Breast epithelium (tissue), 3 donors: ENCODE measurements around the gene C20orf141.

Source experiments
- CTCF ChIP-seq, 3 donors: fragments of 450-650 bp; IDR thresholded peaks; one replicate each; pipeline ENCODE4 v1.5.1; 2016 to 2017; ENCODE audit warnings: antibody characterized with exemption in 3 of 3, mild to moderate bottlenecking in 3 of 3, moderate library complexity in 3 of 3
- POLR2AphosphoS5 ChIP-seq, 3 donors: sonication (generic); formaldehyde crosslinking; IDR thresholded peaks; one replicate each; pipeline ENCODE4 v1.6.1; 2017; ENCODE audit warnings: antibody characterized with exemption in 3 of 3

DNA sequence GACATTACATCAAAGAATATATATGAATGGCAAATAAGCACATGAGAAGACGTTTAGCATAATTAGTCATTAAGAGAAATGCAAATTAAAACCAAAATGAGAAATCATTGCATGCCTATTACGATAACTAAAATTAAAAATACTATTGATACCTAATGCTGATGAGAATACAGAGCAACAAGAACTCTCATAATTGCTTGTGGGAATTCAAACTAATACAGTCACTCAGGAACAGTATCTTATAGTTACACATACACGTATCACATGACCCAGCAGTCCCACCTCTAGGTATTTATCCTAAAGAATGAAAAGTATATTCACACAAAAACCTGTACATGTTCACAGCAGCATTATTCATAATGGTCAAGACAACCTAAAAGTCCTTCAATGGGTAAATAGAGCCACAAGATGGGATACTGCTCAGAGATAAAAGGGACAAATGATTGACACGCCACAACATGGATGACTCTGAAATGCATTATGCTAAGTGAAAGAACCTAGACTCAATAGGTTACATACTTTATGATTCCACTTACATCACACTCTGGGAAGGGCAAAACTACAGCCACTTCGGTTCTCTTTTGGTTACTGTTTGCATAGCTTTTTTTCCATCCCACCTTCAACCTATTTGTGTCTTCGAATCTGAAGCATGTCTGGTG lies 30.8 kb upstream of the C20orf141 start:
- TF ChIP-seq CTCF (IDR thresholded peaks at IDR 0.05) (no peak), POLR2AphosphoS5 (IDR thresholded peaks at IDR 0.05) (no peak)
